Duodenal mucosa (tissue), 2 donors: ENCODE measurements around the gene CCDC91.
"Not testable (repeated sequence)": the region's sequence is repeated elsewhere in the genome, so short reads cannot be mapped to it uniquely, and the experiment has no call there.

Experiments used
- H3K27ac ChIP-seq: one replicate; pipeline ENCODE4 v1.7.0; 2013; ENCODE audit warnings: low read depth, low read length
- H3K27me3 ChIP-seq, 2 donors: one replicate each; pipeline ENCODE4 v1.7.0; 2013; ENCODE audit warnings: low read length in 2 of 2, control low read depth in 1 of 2; ENCODE audit not compliant: insufficient read depth in 2 of 2, control insufficient read depth in 1 of 2
- H3K36me3 ChIP-seq, 2 donors: one replicate each; pipeline ENCODE4 v1.7.0; 2013; ENCODE audit warnings: low read length in 2 of 2, control low read depth in 1 of 2; ENCODE audit not compliant: insufficient read depth in 2 of 2, control insufficient read depth in 1 of 2
- H3K4me1 ChIP-seq, 2 donors: one replicate each; pipeline ENCODE4 v1.7.0; 2013; ENCODE audit warnings: low read length in 2 of 2, control low read depth in 1 of 2; ENCODE audit not compliant: insufficient read depth in 2 of 2, control insufficient read depth in 1 of 2
- H3K4me3 ChIP-seq, 2 donors: one replicate each; pipeline ENCODE4 v1.7.0; 2013; ENCODE audit warnings: low read length in 2 of 2, low read depth in 1 of 2
- H3K9ac ChIP-seq, 2 donors: one replicate each; pipeline ENCODE4 v1.7.0; 2013; ENCODE audit warnings: low read length in 2 of 2, low read depth in 1 of 2
- H3K9me3 ChIP-seq, 2 donors: one replicate each; pipeline ENCODE4 v1.7.0; 2013; ENCODE audit warnings: low read length in 2 of 2, control low read depth in 1 of 2; ENCODE audit not compliant: control insufficient read depth in 1 of 2

Gene CCDC91

DNA sequence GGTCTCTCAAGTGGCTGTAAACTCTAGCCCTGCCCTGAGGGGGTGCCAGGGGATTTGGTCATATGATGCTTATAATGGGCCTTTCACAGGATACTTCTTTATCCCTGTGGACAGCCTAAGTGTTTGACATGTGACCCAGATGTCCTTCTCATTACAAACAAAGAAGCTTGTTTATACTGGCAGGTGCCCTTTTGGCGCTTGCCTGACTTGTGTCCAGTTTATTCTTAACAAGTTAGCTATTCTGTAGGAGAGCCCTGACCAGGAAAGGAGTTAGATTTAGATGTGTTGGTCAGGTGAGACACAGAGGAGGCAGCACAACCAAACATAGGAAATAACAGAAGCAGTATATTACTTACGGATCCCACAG, 51.9 kb downstream of the CCDC91 start:
- Histone ChIP-seq H3K9me3 (no peaks in the 10 kb centered on the region), H3K36me3 (no peaks in the 10 kb centered on the region), H3K4me1 (no peaks in the 10 kb centered on the region), H3K27ac (no peak overlapping the region), H3K27me3 (no peaks in the 10 kb centered on the region), H3K9ac (no peak overlapping the region), H3K4me3 (no peak overlapping the region)

GRCh38 chr12:28242496-28243309, 52.4 kb downstream of the CCDC91 start:
- no peaks in the 10 kb centered on the region for H3K9me3 ChIP-seq
- no peaks in the 10 kb centered on the region for H3K36me3 ChIP-seq
- no peaks in the 10 kb centered on the region for H3K27me3 ChIP-seq
- H3K4me3 ChIP-seq, result no peak overlapping the region
- H3K9ac ChIP-seq, result no peak overlapping the region
- no peak overlapping the region for H3K27ac ChIP-seq
- H3K4me1 ChIP-seq, result no peaks in the 10 kb centered on the region

GRCh38 chr12:28243310-28243633, 53.0 kb downstream of the CCDC91 start:
- no peak overlapping the region for H3K9ac ChIP-seq
- H3K27ac ChIP-seq, result no peak overlapping the region
- H3K36me3 ChIP-seq, result no peaks in the 10 kb centered on the region
- no peak overlapping the region for H3K4me3 ChIP-seq
- H3K9me3 ChIP-seq, result no peaks in the 10 kb centered on the region
- no peaks in the 10 kb centered on the region for H3K27me3 ChIP-seq
- no peaks in the 10 kb centered on the region for H3K4me1 ChIP-seq

DNA sequence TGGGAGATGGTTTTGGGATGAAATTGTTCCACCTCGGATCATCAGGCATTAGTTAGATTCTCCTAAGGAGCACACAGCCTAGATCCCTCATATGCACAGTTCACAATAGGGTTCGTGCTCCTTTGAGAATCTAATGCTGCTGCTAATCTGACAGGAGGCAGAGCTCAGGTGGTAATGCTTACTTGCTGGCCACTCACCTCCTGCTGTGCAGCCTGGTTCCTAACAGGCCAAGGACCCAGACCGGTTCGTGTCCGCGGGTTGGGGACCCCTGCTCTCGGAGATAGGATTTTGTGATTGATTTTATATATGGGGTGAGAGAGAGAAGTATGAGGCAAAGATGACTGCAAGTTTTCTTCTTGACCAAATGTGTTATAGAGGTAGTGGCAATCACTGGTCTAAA, 57.5 kb downstream of the CCDC91 start:
- H3K27ac ChIP-seq, result no peak overlapping the region
- H3K27me3 ChIP-seq, result no peaks in the 10 kb centered on the region
- no peaks in the 10 kb centered on the region for H3K36me3 ChIP-seq
- H3K4me1 ChIP-seq, result peaks cover 0 to 3% of the 10 kb centered on the region in 2 donors
- H3K9me3 ChIP-seq, result no peaks in the 10 kb centered on the region
- H3K9ac ChIP-seq, result no peak overlapping the region
- no peak overlapping the region for H3K4me3 ChIP-seq

GRCh38 chr12:28248555-28249145, 58.4 kb downstream of the CCDC91 start:
- H3K27me3 ChIP-seq, result no peaks in the 10 kb centered on the region
- H3K9ac ChIP-seq, result no peak overlapping the region
- no peak overlapping the region for H3K27ac ChIP-seq
- H3K4me1 ChIP-seq, result peaks cover 0 to 3% of the 10 kb centered on the region in 2 donors
- H3K4me3 ChIP-seq, result no peak overlapping the region
- no peaks in the 10 kb centered on the region for H3K9me3 ChIP-seq
- H3K36me3 ChIP-seq, result no peaks in the 10 kb centered on the region

DNA sequence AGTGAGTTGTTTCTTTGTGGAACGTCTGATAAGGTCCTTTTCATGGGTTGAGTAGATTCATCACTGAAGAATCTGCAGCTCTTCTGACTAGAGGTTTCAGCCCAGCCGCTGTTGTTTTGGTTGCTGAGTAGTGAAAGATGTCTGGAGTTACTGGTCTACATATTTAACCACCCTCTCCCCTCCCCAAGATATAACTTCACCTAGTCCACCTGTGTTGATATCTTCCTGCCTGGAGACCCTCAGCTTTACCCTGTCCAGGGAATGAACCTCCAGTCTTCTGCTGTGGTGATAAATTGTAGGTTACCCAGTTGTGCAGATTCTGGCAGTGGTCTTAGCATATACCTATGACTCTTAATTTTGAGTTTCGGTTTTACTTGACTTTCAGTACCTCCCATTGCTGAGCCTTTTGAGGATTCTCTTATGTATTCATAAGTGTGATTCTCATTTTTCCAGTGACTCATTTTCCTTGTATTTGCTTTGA, 62.9 kb downstream of the CCDC91 start:
- no peaks in the 10 kb centered on the region for H3K36me3 ChIP-seq
- no peak overlapping the region for H3K27ac ChIP-seq
- no peak overlapping the region for H3K9ac ChIP-seq
- H3K4me1 ChIP-seq, result peaks cover 0 to 3% of the 10 kb centered on the region in 2 donors
- peak overlapping the region in 1 of 2 donors; percentile 11 for H3K4me3 ChIP-seq
- H3K27me3 ChIP-seq, result no peaks in the 10 kb centered on the region
- no peaks in the 10 kb centered on the region for H3K9me3 ChIP-seq

- Histone ChIP-seq H3K27me3 (no peaks in the 10 kb centered on the region), H3K27ac (no peak overlapping the region), H3K4me1 (no peaks in the 10 kb centered on the region), H3K9me3 (no peaks in the 10 kb centered on the region), H3K4me3 (no peak overlapping the region), H3K9ac (no peak overlapping the region), H3K36me3 (peaks cover 0 to 2% of the 10 kb centered on the region in 2 donors)
These were observed 67.2 kb downstream of the CCDC91 start for GRCh38 chr12:28257411-28257810.

DNA sequence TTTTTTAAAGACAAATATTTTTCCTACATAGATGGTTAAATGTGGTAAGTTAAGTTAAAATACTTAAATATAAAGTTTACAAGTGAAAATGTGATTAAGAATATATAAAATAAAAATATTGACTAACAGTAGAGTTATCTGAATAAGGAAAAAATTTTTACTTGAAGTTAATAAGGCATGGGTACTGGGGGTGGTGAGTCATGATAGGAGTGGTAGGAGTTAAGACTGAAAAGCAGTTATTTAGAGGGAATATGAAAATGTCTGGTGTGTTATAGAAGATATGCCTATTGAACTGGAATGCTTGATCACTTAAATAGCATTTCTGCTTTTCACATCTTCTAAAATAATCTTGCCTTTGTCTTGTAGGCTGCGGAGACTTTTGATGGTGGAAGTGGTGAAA, 68.7 kb downstream of the CCDC91 start:
- H3K36me3 ChIP-seq, result peaks cover 0 to 2% of the 10 kb centered on the region in 2 donors
- no peaks in the 10 kb centered on the region for H3K9me3 ChIP-seq
- H3K4me3 ChIP-seq, result no peak overlapping the region
- H3K27ac ChIP-seq, result no peak overlapping the region
- no peaks in the 10 kb centered on the region for H3K27me3 ChIP-seq
- no peak overlapping the region for H3K9ac ChIP-seq
- no peaks in the 10 kb centered on the region for H3K4me1 ChIP-seq

DNA sequence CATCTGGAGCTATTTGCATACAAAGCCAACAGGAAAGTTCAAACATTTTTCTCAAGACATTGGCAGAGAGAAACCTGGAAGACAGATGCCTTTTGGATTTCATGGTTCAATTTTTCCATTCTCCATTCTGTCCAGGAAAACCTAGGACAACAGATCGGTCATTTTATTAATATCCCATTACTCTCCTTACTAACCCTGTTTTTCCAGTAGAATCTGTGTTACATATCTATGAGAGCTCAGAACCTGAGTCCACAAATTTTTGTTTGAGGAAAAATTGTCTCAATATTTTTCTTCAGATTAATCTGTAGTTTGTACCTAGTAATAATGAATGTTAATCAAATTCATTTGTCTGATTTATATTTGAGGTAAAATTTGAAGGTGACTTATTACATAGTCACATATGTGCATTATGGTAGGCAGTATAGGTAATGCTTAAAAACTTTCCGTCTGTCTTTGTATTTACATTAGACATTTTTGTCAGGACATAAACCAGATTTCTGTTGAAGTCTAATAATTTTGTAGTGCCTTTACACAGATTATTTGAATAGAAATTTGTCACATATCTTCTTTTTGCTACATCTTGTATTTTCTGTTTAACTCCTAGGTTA, 75.3 kb downstream of the CCDC91 start:
- Histone ChIP-seq H3K27ac (no peak overlapping the region), H3K4me3 (no peak overlapping the region), H3K9me3 (peaks cover 0 to 5% of the 10 kb centered on the region in 2 donors), H3K36me3 (peaks cover 0 to 2% of the 10 kb centered on the region in 2 donors), H3K9ac (no peak overlapping the region), H3K4me1 (no peaks in the 10 kb centered on the region), H3K27me3 (no peaks in the 10 kb centered on the region)

DNA sequence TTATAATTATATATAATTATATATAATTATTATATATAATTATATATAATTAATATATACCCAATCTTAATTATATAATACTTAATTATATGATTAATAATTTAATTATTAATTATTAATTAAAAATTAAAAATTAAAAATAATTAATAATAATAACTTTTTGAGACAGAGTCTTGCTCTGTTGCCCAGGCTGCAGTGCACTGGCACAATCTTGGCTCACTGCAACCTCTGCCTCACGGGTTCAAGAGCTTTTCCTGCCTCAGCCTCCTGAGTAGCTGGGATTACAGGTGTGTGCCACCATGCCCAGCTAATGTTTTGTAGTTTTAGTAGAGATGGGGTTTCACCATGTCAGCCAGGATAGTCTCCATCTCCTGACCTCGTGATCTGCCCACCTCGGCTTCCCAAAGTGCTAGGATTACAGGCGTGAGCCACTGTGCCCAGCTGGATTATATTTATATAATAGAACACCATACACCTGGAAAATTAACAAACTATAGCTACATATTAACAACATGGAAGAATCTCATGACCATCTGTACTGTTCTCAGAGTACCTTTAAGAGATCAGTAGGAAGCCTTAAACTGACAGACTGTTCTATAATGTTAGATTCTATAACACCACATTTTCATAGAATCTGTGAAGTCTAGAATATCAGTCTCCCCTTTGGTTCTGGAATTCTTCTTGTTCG, 77.8 kb downstream of the CCDC91 start:
- not testable (repeated sequence) for H3K4me3 ChIP-seq, H3K9ac ChIP-seq, H3K27ac ChIP-seq, H3K4me1 ChIP-seq, H3K27me3 ChIP-seq, H3K36me3 ChIP-seq
- H3K9me3 ChIP-seq, result peaks cover 8 to 14% of the 10 kb centered on the region in 2 donors
